GM21515 (cell line): ENCODE measurements around the gene UST.
"Not testable (repeated sequence)": the region's sequence is repeated elsewhere in the genome, so short reads cannot be mapped to it uniquely, and the experiment has no call there.

Experiments used
- ATAC-seq: cut with Tn5 transposase; IDR thresholded peaks from one replicate; pipeline ENCODE4 v1.9.1; 2021; ENCODE audit not compliant: unreplicated experiment

UST gene

DNA sequence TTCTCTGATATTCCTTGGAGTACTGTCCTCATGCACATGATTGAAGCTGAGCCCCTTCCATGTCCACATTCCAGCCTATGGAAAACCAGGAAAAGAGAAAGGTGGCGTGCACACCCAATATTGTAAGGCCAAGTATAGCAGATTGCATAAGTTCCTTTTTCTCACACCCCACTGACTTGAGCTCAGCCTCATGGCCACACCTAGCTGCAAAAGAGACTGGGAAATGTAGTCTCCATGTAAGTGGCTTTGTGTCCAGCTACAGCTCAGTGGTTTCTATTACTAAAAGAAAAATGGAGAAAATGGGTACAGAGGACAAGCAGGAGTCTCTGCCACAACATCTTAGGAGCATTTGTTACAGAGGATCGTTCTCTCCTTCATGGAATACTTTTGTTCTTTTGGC is 10.8 kb upstream of the UST start:
- ATAC-seq = no peak

DNA sequence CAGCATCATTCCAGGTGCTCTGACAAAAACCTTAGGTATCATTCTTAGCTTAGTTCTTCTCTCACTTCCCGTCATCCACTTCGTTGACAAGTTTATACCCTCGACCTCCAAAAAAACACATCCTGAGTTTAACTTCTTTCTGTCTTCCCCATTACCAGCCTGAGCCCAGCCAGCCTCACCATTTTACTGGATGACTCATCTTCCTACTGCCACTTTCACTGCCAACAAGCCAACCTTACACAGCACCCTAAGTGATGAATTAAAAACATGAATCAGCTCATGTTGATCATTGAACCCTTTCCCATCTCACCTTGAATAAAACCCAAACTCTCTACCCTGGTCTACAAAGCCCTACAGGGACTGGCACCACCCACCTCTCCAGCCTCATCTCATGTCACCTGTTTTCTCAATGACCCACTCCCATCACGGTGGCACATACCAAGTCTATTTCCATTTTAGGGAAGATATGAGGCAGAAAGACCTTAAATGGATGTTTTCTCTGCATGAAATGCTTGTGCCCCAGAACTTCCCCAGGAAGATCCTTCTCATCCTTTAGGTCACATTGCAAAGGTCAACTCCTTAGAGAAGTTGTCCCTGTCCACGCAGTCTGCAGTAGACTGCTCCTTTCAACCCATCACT is 9.9 kb upstream of the UST start:
- no peak for ATAC-seq

DNA sequence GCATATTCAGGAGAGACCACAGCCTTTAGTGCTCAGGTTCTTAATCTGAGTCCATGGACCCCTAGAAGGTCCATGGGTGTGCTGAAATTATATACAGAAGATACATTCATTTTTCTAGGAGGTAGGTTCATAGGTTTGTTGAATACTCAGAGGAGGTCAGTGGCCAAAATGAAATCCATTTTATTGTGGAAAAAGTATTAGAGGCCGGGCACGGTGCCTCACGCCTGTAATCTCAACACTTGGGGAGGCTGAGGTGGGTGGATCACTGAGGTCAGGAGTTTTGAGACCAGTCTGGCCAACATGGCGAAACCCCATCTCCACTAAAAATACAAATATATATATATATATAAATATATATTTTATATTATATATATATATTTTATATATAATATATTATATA is 9.0 kb upstream of the UST start:
- ATAC-seq = no peak

DNA sequence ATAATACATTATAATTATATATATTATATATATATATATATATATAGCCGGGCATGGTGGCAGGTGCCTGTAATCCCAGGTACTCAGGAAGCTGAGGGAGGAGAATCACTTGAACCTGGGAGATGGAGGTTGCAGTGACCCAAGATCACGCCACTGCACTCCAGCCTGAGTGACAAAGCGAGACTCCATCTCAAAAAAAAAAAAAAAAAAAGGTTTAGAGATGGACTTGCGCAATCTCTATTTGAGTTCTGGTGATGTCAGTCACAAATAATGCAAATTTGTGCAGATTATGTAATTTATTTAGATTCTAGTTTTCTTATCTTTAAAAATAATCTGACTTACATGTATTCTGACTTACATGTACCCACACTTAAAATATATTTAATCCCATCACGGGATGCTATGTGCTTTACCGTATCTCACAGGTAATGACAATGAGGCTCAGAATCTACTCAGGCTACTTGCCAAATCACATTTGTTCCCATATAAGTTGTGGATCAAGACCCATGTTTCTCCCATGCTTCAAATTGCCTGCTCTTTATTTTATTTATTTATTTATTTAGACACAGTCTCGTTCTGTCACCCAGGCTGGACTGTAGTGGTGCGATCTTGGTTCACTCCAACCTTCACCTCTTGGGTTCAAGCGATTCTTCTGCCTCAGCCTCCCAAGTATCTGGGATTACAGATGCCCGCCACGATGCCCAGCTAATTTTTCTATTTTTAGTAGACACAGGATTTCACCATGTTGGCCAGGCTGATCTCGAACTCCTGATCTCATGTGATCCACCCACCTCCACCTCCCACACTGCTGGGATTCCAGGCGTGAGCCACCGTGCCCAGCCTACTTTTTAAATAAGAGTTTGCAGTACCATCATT is 7.6 kb upstream of the UST start:
- no peak for ATAC-seq

DNA sequence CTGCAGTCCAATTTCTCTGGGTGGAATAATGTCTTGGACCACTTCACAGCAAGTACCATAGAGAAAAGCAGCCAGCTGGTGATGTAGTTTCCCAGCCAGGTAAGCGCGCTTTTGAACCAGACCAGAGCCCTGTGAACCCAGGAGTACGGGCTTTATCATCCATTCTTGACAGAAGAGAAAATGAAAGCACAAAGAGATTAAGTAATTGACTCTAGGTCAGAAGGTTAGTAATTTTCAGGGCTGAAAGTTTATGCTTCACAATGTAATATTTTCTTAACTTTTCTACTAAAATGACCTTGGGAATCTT is 7.1 kb upstream of the UST start:
- ATAC-seq = no peak

DNA sequence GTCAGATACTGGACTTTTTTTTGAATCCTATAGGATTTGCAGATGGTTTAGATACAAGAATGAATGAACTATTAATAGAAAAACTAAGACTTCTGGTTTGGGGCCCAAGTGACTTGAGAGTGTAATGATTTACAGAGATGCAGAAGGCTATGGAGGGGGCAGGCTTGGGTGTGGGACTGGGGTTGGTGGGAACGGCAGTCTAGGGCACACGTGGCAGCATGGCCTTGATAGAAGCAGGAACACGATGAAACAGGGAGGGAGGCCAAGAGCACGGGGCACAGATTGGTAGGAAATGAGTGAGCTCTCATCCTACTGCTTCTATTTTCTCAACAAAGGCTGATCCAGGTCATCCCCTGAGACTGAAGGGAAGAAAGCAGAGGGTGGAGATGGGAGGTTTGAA is 3.4 kb upstream of the UST start:
- no peak for ATAC-seq

DNA sequence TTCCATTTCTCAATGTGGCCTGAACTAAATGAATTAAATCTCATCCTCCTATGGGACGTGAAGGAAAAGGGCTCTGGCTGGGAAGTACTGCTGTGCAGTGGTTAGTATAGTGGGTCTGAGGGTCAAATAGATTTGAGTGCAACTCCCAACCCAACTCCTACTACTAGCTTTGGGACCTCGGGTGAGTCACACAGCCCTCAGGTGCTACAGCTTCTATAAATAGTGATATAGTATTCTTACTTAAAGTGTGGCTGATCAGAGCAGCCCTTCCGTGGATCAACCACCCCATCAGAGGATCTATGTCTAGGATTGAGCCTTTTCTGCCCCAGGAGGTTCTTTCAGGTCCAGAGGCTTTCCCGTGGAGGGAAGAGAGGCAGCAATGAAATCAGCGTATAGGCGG is 904 bp upstream of the UST start:
- ATAC-seq = no peak

DNA sequence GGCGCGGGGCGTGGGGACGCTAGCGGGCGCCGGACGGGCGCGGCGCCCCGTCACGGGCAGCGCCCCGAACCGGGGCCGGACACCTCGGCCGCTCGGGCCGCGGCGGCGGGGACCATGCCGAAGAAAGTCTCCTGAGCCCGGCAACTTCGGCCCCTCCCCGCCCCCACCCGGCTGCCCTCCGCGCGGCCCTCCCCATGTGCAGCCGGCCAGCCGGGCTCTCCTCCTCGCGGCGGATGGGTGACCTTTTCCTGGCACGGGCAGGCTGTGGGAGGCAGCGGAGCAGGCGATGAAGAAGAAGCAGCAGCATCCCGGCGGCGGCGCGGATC is 278 bp downstream of the UST start:
- no peak for ATAC-seq

DNA sequence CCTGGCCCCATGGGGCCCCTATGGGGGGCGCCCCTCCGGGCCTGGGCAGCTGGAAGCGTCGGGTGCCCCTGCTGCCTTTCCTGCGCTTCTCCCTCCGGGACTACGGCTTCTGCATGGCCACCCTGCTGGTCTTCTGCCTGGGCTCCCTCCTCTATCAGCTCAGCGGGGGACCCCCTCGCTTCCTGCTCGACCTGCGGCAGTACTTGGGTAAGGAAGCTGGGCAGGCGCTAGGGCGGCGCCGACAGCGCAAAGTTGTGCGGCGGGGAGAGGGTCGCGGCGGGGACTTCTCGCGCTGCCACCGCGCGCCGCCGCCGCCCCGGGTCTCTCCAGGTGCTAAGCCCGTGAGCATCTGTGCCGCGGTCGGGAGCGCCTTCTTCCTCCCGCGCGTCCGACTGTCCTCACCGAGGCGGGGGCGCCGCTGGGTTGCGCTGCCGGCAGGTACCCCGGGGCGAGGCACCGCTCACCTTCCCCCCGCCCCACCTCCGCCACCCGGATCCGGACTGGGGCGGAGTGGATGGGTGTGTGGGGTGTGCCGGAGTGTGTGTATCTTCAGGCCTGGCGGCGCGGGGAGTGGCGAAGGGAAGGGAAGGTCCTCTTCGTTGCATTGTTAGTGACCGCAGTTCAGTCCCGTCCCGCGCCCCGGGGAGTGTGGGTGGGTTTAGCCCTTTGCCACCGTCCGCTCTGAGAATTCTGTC is 788 bp downstream of the UST start:
- peak; percentile 38 for ATAC-seq

DNA sequence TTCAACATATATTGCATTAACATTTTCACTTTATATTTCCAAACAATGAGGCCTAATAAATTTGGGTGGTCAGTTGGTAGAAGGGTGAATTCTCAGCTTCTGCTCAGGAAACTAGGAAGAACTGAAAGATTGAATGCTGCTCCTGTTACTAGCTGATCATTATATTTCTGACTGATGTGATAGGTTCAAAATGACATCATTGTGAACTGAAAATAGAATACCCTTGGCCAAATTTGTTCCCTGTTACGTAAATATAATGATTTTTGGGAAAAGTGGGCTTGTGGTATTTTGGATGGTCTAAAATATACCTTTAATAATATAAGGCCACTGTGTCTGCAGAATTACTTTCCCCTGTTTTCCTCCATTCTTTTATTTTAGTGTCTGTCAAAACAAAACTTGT is 2.8 kb downstream of the UST start:
- no peak for ATAC-seq

DNA sequence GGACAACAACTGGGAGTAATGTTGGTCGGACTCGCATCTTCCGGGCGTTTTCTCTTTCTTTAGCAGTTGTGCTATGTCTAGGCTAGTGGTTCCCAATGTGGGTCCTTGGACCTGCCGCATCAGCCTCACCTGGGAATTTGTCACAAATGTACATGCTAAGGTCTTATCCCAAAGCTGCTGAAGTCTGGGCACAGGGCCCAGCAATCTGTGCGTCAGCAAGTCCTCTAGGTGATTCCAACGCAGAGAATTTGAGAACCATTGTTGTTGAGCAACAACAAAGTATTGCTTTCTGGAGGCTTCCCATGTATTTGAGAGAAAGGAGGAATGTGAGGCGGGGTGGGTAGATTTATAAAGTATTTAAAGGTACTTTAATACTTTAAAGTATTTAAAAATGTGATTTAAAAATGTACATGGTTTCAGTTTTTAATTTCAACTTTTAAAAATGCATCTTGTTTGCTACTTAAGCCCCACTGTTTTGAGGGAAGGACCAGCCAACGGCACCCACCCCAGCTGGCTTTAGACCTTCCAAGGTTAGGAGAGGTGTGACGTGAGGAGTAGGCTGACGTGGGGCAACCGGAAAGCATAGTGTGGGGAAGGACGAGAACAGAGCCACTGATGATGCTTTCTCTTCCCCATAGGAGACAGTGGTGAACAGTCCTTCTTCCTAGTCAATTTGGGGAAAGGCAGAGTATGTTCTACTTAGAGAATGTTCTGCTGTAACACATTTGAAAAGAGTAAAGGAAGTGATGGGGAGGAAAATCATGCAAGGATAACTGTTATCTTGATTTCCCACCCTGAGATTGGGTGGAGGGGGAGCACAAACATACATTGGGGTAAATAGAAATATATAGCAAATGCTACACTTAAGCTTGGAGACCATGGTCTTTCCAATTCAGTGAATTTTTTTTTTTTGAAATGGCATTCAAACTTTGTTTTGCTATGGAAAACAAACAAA is 4.3 kb downstream of the UST start:
- no peak for ATAC-seq

DNA sequence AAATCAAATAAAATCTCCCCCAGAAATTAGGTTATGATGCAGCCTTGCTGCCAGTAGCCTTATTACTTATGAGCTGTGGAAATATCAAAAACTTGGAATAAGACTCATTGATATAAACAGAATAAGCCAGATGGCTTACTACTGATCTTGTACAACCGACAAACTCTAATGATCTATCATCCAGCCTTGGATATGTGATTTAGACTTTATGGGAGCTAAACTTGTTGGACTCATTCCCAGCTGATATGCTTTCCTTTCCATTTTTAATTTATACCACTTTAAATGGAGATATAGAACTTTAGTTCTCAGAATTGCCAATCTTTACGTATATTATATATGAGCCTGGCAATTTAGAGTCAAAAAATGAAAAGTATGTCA is 5.0 kb downstream of the UST start:
- no peak for ATAC-seq

DNA sequence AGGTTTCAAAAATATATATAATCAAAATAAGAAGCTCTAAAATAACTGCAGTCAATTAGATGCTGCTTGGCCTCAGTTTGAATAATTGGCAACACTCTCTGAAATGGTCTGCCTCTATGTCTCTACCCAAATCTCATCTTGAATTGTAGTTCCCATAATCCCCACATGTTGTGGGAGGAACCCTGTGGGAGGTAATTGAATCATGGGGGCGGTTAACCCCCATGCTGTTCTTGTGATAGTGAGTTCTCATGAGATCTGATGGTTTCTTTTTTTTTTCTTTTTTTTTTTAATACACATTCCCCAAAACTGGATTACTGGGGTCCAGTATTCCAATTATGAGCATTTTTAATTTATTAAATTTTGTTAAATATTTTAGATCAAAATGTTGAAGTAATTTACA is 8.5 kb downstream of the UST start:
- not testable (repeated sequence) for ATAC-seq

DNA sequence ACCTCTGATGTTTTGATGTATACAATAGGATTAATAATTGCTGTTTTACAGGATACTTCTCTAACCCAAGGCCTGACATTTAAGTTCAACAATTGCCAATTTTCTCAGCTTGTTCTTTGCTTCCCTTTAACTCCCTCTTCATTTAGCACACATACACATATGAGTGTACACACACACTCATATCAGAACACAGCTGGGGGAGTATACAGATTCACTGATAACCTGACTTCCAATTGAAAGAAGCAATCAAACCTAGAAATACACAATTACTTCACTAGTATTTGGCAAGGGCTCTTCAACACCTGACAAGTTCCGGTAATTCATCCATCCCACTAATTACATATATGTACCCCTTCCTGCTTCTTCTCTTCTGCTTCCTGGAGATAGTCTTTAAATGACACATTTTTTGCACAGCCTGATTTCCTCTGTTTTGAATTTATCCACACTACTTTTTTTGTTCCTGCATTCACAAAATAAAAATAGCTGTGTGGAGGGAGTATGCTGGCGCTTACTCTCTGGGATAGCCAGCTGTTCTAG is 11.2 kb downstream of the UST start:
- no peak for ATAC-seq

DNA sequence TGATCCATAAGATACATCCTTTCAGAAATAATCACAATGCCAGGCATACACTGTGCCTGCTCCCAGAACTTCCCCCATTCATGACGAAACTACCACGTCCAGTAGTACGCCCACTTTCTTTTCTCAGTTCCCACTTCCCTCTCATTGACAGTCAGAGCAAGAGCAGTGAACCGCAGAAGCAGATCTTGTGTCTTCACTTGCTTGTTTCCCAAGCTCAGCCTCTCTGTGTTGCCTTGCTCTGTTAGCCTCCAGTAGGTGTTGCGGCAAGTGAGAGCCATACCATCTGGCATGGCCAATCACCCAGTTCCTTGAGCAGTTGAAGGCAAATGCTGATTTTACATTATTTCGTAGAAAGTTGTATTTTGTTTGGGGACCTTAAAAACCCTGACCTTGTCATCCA is 11.7 kb downstream of the UST start:
- ATAC-seq = peak; percentile 78

DNA sequence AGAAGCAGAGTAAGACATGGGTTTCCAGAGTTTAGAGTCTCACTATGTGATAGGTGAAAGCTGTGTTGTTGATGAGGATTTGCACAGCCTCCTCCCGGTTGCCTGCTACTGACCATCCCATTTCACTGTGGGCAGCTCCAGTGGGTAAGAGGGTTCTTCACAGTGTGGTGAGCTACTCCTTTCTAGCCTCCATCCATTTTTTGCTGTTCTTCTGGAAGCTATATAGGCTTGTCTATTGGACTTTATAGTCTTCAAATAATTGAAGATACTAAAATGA is 13.4 kb downstream of the UST start:
- no peak for ATAC-seq

DNA sequence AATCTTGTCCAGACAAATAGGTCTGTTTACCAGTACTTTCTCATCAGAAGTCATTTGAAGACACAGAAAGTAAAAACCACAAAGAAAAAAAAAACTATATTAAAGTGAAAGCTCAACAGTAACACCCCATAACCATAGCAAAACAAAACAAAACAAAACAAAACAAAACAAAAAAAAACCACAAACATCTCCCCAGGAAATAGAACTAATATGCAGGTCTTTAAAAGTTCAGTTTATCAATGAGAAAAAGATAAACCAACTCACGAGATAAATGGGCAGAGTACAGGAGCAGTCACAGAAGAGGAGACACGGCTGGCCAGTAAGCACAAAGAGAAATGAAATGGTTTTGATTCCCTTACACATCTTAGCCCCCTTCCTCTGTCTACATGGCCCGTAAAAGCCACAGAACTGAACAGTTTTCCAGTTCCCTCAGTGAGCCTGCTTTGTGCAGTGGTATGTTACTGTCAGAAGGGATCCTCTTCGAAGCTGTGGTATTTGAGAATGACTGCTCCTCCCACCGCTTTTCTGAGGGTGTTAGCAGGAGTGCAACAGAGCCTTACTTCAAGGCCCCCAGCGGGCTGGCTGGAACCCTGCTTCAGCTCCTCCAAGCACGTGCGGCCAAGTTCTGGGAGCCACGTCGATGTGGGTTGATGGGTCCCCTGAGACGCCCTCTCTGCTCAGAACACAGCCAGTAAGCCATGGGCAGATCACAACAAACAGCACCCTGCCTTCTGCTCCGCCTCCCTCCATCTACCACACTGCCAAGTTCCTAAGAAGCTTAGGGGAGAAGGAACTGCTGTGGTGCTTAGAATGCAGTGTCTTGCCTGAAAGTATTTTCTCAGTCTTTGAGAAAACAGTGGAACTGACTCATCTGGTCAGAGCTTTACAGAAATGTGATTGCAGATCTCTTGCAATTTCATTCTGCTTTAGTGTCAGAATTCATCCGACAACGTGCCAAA is 14.0 kb downstream of the UST start:
- peak; percentile 32 for ATAC-seq

DNA sequence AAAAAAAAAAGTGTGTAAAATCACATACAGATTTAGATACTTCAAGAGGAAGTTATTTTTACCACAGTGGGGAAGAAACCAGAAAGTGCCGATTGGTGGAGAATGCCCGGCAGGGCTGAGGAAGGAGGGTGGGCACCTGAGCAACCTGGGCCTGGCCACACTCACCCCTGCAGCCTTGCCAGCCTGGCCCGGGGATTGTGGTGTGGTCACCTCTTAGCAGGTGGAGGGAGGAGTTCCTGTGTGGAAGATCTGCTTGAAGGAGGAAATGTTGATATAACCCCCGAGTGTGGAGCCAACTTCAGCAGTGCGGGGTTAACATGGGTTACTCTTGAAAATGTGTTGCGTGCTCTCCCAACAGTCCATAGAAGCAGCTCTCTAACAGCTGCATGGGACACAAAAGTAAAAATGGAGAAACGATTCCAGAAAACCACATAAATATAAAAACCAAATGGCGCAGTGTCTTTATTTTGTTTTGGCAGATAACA is 14.7 kb downstream of the UST start:
- ATAC-seq = no peak

DNA sequence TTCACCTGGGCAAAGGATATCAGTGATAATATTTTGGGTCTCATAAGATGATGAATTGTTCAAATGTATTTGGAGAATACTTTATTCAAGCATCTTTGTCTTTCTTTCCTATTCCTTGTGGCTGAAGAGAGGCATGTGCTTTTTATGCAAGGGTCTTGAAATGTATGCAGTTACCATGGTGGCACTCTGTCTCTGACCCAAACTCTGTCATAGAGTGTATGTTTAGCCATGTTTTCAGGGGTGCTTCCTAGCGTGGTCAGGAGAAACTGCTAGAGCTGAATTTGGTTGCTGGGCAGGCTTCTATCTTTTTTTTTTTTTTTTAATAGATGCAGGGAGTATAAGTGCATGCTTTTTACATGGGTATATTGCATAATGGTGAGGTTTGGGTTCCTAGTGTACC is 15.4 kb downstream of the UST start:
- no peak for ATAC-seq
